ENCODE measurements around the gene PCBP3.
"Not testable (repeated sequence)": the region's sequence is repeated elsewhere in the genome, so short reads cannot be mapped to it uniquely, and the experiment has no call there.

The PCBP3 gene

DNA sequence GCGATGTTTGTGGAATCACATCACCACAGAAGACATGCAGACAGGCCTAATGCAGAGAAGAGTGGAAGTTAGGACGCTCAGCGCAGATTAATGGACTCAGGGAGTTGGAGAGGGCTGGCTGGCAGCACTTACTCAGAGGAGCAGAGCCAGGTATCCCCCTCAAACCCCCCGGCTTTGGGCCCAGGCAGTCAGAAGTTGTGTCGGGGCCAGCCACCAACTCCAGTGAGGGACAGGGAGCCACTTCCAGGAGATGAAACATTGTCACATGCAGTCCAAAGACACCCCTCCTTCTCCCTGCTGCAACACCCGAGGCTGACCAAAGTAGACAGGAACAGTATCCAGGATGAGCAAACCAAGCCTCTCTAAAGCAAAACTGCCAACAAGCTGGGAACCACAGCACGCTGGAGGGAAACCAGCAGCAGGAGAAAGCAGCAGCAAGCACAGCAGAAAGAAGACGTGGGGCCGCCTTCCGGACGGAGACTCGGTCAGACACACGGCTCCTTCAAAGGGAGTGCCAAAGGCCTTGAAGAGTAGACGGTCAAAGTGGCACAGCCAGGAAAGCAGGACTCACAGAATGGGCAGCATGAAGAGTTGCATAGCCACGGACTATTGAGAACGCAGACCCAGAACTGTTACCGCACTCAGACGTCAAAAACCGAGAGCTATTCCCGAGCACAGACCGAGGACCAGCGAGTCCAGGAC is 149.3 kb downstream of the PCBP3 start:
- no peak for FAIRE-seq

DNA sequence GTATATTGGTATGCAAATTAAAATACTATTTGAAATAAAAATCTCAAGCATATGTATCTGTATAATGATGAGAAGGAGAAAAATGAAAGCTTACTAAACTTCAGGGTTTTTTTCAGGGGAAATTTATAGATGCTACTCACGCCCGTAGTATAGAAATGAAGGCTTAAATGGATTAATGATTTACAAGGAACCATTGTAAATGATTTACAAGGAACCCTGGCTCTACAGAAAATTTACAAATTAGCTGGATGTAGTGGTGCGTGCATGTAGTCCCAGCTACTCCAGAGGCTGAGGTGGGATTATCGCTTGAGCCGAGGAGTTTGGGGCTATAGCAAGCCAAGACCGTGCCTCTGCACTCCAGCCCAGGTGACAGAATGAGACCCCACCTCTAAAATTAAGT is 150.5 kb downstream of the PCBP3 start:
- no peak for FAIRE-seq

- no peak for FAIRE-seq
These were observed 152.5 kb downstream of the PCBP3 start for GRCh38 chr21:45796003-45796402.

GRCh38 chr21:45797338-45797737 is 153.8 kb downstream of the PCBP3 start:
- no peak for FAIRE-seq

DNA sequence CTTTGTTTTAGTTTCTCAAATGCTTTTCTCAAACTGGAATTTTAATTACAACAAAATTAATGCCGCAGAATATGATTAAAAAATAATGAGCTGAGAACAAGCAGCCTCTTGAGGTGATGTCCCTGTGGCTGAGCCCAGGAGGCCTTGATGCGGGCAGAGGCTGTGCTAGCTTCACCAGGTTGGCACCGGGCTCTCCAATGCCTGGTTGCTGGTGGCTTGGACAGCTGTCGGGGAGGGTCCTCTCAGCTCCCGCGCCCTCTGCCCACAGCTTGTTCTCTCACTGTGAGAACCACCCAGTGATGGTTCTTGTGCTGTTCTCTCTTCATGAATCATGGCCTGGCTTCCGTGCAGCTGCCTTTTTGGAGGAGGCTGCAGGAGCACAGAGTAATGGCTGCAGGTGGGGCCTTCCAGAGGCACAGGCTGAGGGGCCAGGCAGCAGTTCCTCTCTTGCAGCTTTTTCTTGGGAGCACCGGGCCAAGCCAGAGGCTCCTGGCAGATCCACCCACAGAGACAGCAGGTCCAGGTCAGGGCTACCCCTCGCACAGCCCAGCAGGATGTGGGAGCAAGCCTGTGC is 156.3 kb downstream of the PCBP3 start:
- no peak for FAIRE-seq

GRCh38 chr21:45800339-45801080 is 157.0 kb downstream of the PCBP3 start:
- no peak for FAIRE-seq

DNA sequence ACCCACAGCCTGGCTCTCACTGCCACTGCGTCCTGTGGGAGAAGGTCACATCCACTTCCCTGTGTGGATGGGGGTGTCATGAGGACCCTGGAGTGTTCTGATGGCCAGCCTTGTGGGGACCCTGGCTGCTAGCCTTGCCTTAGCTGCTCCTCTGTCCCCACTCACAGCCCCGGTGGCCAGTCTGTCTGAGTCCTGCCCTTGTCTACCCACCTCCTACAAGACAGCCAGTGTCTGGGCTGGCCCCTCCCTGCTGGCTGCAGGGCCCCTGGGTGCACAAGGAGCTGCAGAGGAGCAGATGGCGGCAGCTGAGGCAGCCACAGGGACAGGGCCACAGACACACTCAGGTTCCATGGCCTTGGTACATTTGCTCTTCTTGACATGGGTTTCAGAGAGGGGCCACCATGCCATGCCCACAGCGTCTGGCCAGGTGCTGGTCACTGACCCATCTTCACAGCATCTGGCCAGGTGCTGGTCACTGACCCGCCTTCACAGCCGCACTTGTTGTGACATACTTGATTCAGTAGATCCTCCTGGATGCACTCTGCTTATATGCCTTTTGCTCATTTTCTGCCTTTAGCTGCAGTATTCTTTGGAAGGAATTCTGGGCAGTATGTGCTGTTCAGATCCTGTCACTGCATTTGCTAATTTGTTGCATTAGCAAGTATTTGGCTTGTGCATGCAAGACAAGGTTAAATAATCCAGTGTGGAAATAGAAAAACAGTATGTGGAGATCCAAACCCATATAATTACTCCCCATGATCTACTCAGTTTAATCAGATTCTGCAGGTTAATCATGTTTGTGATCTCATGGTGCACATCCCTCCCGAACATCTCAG is 157.8 kb downstream of the PCBP3 start:
- FAIRE-seq: no peak

- FAIRE-seq: no peak
These were observed 158.5 kb downstream of the PCBP3 start for GRCh38 chr21:45801989-45802388.

- FAIRE-seq: no peak
These were observed 158.9 kb downstream of the PCBP3 start for GRCh38 chr21:45802425-45802824.

DNA sequence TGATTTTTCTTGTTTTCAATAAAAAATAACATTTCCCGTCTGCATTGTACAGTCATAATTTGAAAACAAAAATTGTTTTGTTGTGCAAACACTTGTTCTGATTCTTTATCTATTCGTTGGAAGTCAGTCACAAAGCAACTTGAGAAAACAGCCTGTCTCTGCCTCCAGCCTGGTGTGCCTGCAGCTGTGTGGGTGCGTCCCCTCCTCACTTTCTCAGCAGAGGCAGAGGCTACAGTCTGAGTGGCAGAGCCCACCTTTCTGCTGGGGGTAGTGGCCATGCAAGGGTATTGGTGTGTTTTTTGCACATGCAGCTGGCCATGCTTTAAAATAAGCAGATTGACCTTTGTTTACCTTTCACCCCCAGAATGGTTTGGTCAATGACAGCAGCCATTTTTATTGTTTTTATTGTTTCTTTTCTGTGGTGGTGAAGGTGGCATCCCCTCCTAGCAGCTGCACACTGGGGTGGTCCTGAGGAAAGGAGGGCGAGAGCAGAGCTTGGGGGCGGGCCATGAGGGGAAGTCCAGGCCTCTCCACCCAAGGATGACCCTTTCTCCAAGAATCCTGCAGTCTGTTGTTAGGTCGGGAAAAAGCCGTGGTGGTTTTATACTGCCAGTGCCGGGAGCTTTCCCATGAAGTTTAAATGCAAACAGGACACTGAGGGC is 159.6 kb downstream of the PCBP3 start:
- no peak for FAIRE-seq

- no peak for FAIRE-seq
These were observed 160.3 kb downstream of the PCBP3 start for GRCh38 chr21:45803618-45804340.

DNA sequence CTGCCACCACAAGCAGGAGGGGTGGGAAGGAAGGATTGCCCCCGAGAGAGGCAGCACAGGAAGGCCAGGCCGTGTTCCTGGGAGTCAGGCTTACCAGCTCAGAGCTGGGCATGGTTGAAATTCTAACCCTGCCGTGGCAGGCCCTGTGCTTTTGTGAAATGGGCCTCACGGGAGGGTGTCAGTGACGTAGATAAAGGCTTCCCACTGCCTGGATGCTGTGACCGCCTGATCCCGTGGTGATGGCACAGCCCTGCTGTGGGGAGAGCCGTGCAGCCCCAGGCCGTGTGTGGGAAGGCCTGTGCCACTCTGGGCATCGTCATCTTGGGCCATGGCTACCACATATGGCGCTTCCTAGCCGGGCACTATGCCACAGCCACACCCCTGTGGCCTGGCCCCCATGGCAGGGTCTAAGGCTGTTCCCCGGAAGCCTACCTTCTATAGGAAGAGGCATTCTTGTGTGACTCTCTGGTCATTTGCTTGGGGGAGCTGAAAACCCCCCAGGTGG is 161.3 kb downstream of the PCBP3 start:
- FAIRE-seq: no peak

GRCh38 chr21:45805321-45805720 is 161.8 kb downstream of the PCBP3 start:
- FAIRE-seq: no peak

DNA sequence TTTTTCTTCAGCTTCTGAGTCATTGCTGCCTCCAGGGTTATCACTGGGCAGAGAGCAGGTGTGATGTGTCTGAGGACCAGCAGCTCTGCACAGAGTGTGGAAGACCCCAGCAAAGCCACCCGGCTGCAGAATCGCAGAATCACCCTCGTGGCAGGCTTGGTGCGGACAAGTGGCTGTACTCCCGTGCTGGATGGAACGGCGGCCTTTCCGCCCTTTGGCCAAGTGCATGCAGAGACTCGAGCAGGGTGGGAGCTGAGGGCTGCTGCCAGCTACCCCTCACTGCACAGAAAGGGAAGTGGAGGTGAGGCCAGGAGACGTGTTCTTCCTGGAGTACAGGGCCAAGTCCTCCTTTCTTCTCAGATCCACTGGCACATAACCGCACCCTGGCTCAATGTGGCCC is 162.5 kb downstream of the PCBP3 start:
- no peak for FAIRE-seq

DNA sequence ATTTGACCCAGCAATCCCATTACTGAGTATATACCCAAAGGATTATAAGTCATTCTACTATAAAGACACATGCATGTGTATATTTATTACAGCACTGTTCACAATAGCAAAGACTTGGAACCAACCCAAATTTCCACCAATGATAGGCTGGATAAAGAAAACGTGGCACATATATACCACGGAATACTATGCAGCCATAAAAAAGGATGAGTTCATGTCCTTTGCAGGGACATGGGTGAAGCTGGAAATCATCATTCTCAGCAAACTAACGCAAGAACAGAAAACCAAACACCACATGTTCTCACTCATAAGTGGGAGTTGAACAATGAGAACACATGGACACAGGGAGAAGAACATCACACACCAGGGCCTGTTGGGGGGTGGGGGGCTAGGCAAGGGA is 165.1 kb downstream of the PCBP3 start:
- not testable (repeated sequence) for FAIRE-seq

GRCh38 chr21:45809421-45809820 is 165.9 kb downstream of the PCBP3 start:
- no peak for FAIRE-seq

DNA sequence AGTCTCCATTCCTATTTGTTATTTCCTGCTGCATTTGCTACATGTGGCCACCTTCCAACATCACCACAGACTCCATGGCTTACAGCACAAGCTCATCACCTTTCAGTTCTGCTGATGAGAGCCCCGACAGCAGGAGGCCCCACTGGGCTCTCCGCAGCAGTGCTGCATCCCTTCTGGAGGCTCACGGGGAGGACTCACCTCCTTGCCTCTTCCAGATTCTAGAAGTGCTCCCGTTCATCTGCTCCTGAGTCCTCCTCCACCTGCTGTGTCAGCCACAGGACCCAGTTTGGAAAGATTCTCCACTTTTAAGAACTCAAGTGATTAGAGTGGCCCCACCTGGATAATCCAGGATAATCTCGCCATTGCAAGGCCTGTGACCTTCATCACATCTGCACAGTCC is 167.6 kb downstream of the PCBP3 start:
- FAIRE-seq: no peak

GRCh38 chr21:45814210-45814940 is 170.8 kb downstream of the PCBP3 start:
- FAIRE-seq: not testable (repeated sequence)

DNA sequence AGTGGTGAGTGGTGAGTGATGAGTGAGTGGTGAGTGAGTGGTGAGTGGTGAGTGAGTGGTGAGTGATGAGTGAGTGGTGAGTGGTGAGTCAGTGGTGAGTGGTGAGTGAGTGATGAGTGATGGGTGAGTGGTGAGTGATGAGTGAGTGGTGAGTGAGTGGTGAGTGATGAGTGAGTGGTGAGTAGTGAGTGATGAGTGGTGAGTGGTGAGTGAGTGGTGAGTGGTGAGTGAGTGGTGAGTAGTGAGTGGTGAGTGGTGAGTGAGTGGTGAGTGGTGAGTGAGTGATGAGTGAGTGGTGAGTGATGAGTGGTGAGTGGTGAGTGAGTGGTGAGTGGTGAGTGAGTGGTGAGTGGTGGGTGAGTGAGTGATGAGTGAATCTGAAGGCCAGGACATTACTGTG is 172.3 kb downstream of the PCBP3 start:
- FAIRE-seq: not testable (repeated sequence)

GRCh38 chr21:45816794-45817193 is 173.3 kb downstream of the PCBP3 start:
- no peak for FAIRE-seq

DNA sequence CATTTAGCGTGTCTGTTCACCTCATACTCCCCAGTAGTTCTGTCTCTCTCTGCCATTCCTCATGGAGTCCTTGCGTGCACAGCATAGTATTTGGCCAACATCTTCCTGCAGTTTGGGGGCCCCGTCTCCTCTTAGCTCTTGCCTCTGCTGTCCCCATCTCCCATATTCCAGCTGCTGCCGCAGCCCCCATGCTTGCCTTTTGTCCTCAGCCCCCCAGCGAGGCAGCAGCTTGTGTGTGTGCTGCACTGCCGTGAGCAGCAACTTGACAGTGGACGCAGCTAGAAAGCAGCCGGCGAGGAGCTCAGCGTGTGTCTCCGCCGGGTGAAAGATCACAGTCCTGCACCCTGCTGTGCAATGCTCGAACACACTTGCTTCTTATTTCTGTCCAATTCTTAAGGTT is 173.8 kb downstream of the PCBP3 start:
- no peak for FAIRE-seq

All from islet of Langerhans (tissue), 1 donor.